Measurements from ENCODE around the gene TPRN.

GRCh38 chr9:137194388-137194787 lies 6.2 kb downstream of the TPRN start:
- TF ChIP-seq REST (IDR thresholded peaks at IDR 0.05; ENCODE audit: low read depth, low read length) (no peak), YY1 (IDR thresholded peaks at IDR 0.05; ENCODE audit: low read depth) (no peak)
